PC-9 (cell line): ENCODE results near the gene PLA2G4C. TPM values are rescaled to one million over a fixed set of nuclear protein-coding genes. Genes with fewer than 3 reads are reported as not detected.
A peak's percentile ranks its signal among the peaks of the same experiment; 100 is the strongest.

Source experiments
- BruUV-seq: library from RNA; stranded (reverse); fragments of 400-500 nt; replicated peaks from 2 replicates; lab custom pipeline; 2021; lab: Mats Ljungman, UMichigan
- CTCF ChIA-PET: fragments of 300-600 bp; sonication (Branson Sonifier 250); formaldehyde crosslinking; loops from one replicate; lab custom pipeline; 2022; ENCODE audit warnings: antibody characterized with exemption; lab: Charles Lee
- POLR2A ChIA-PET: fragments of 300-600 bp; sonication (Branson Sonifier 250); formaldehyde crosslinking; loops from one replicate; lab custom pipeline; 2022; ENCODE audit warnings: antibody characterized with exemption; ENCODE audit not compliant: unreplicated experiment; lab: Charles Lee
- DNase-seq, 2 experiments: peaks; one replicate each; pipeline versions ENCODE4 v3.0.0 to v3.0.0-alpha.2; 2015 to 2022; ENCODE audit warnings: mixed read lengths in 1 of 2
- H2AFZ ChIP-seq: fragments of 200-600 bp; sonication (generic); 2 replicates; pipeline ENCODE4 v1.8.1; 2017; ENCODE audit warnings: antibody characterized with exemption
- H3F3A ChIP-seq: fragments of 200-600 bp; sonication (generic); 2 replicates; pipeline ENCODE4 v1.8.1; 2017; ENCODE audit warnings: antibody characterized with exemption, mild to moderate bottlenecking, low read depth; ENCODE audit not compliant: insufficient read depth
- H3K27ac ChIP-seq: fragments of 200-600 bp; sonication (generic); 2 replicates; pipeline ENCODE4 v1.6.1; 2016; ENCODE audit warnings: mixed run types
- H3K27me3 ChIP-seq: fragments of 200-600 bp; sonication (generic); 2 replicates; pipeline ENCODE4 v1.6.1; 2016; ENCODE audit warnings: low read depth, mixed run types; ENCODE audit not compliant: insufficient read depth
- H3K36me3 ChIP-seq: fragments of 200-600 bp; sonication (generic); 2 replicates; pipeline ENCODE4 v1.6.1; 2016; ENCODE audit warnings: low read depth, mixed run types
- H3K4me1 ChIP-seq: fragments of 200-600 bp; sonication (generic); replicated peaks from 2 replicates; pipeline ENCODE4 v1.6.1; 2016; ENCODE audit warnings: mixed run types; ENCODE audit not compliant: insufficient read depth
- H3K4me2 ChIP-seq: fragments of 200-600 bp; sonication (generic); 2 replicates; pipeline ENCODE4 v1.6.1; 2017; ENCODE audit warnings: mixed run types
- H3K4me3 ChIP-seq: fragments of 200-600 bp; sonication (generic); 2 replicates; pipeline ENCODE4 v1.6.1; 2016; ENCODE audit warnings: mixed run types
- H3K79me2 ChIP-seq: fragments of 200-600 bp; sonication (generic); 2 replicates; pipeline ENCODE4 v1.6.1; 2017; ENCODE audit warnings: low read depth, mixed run types
- H3K9me2 ChIP-seq: fragments of 200-600 bp; sonication (generic); 2 replicates; pipeline ENCODE4 v1.8.1; 2017; ENCODE audit warnings: mild to moderate bottlenecking; ENCODE audit not compliant: insufficient read depth
- H3K9me3 ChIP-seq: fragments of 200-600 bp; sonication (generic); 2 replicates; pipeline ENCODE4 v1.8.1; 2016; ENCODE audit warnings: low read depth; ENCODE audit not compliant: insufficient read depth
- H4K20me1 ChIP-seq: fragments of 200-600 bp; sonication (generic); 2 replicates; pipeline ENCODE4 v1.8.1; 2017; ENCODE audit not compliant: insufficient read depth
- CTCF ChIP-seq: fragments of 200-600 bp; sonication (generic); conservative IDR thresholded peaks from 2 replicates; pipeline ENCODE4 v1.6.1; 2017; ENCODE audit warnings: mixed run types, antibody characterized with exemption, mild to moderate bottlenecking, moderate library complexity
- EZH2 ChIP-seq: fragments of 200-600 bp; sonication (generic); IDR thresholded peaks from 2 replicates; pipeline ENCODE4 v1.8.0; 2017; ENCODE audit warnings: antibody characterized with exemption, low read depth
- intact Hi-C: fragments of 100-400 bp; cut with micrococcal nuclease; formaldehyde crosslinking; loops from one replicate; pipeline ENCODE4 v1.10.0; 2022; ENCODE audit not compliant: unreplicated experiment
- total RNA-seq: library from RNA; stranded (reverse); gene quantifications from 2 replicates; pipeline ENCODE4 v1.2.3, GENCODE V29; 2021

The PLA2G4C gene
- total RNA-seq, 1 experiment from 2014 or later = not detected

- Histone ChIP-seq H3K4me1 (no peaks in the 10 kb centered on the region), H3K36me3 (no peaks in the 10 kb centered on the region), H2AFZ (no peak overlapping the region), H3K27me3 (peaks cover 88% of the 10 kb centered on the region), H3K4me3 (no peak overlapping the region), H3K27ac (no peak overlapping the region), H3K9me2 (no peaks in the 10 kb centered on the region), H4K20me1 (no peaks in the 10 kb centered on the region), H3K9me3 (no peaks in the 10 kb centered on the region), H3K79me2 (no peaks in the 10 kb centered on the region), H3F3A (no peaks in the 10 kb centered on the region), H3K4me2 (no peak overlapping the region)
- no peak for DNase-seq
- CTCF ChIA-PET = no interaction called here
- intact Hi-C loops = no loop called here
- POLR2A ChIA-PET = no interaction called here
- no TSS peak for BruUV-seq
- TF ChIP-seq EZH2 = no peak
- TF ChIP-seq CTCF = no peak
These were observed 89.9 kb downstream of the PLA2G4C start for GRCh38 chr19:48020686-48021085.

- POLR2A ChIA-PET = no interaction called here
- CTCF ChIA-PET = no interaction called here
These were observed 99.5 kb downstream of the PLA2G4C start for GRCh38 chr19:48010932-48011758.

GRCh38 chr19:48006762-48007161, 103.9 kb downstream of the PLA2G4C start:
- H3K27me3 ChIP-seq = peaks cover 40% of the 10 kb centered on the region
- no peak overlapping the region for H3K4me2 ChIP-seq
- no peaks in the 10 kb centered on the region for H3K9me3 ChIP-seq
- no peaks in the 10 kb centered on the region for H4K20me1 ChIP-seq
- H3K36me3 ChIP-seq = no peaks in the 10 kb centered on the region
- H3K79me2 ChIP-seq = no peaks in the 10 kb centered on the region
- ChIA-PET CTCF (no interaction called here), POLR2A (no interaction called here)
- H2AFZ ChIP-seq = no peak overlapping the region
- intact Hi-C loops = no loop called here
- BruUV-seq = no TSS peak
- no peaks in the 10 kb centered on the region for H3F3A ChIP-seq
- DNase-seq = no peak
- TF ChIP-seq CTCF (peak; percentile 43; the same call in 1 of the 2 replicates), EZH2 (no peak)
- H3K4me1 ChIP-seq = no peaks in the 10 kb centered on the region
- H3K4me3 ChIP-seq = no peak overlapping the region
- no peaks in the 10 kb centered on the region for H3K9me2 ChIP-seq
- no peak overlapping the region for H3K27ac ChIP-seq

More at GRCh38 chr19:48010932-48011758, 99.5 kb downstream of the PLA2G4C start:
- Histone ChIP-seq H3K36me3 (no peaks in the 10 kb centered on the region), H2AFZ (no peak overlapping the region), H3K27me3 (peaks cover 27% of the 10 kb centered on the region), H3K4me3 (no peak overlapping the region), H3K9me2 (no peaks in the 10 kb centered on the region), H3K9me3 (no peaks in the 10 kb centered on the region), H3K79me2 (no peaks in the 10 kb centered on the region), H3K4me2 (no peak overlapping the region), H3F3A (no peaks in the 10 kb centered on the region), H4K20me1 (no peaks in the 10 kb centered on the region), H3K27ac (no peak overlapping the region), H3K4me1 (no peaks in the 10 kb centered on the region)
- TF ChIP-seq EZH2 = no peak
- no peak for TF ChIP-seq CTCF
- intact Hi-C loops = no loop called here
- DNase-seq = no peak
- BruUV-seq = no TSS peak
